Non-pigmented ciliary epithelial cell (primary cell): Measurements from ENCODE around the gene BIRC7.
"Not testable (repeated sequence)": the region's sequence is repeated elsewhere in the genome, so short reads cannot be mapped to it uniquely, and the experiment has no call there.

Experiments used
- DNase-seq: peaks from one replicate; pipeline ENCODE4 v3.0.0-alpha.2; 2010; ENCODE audit warnings: low read depth

BIRC7 gene

DNA sequence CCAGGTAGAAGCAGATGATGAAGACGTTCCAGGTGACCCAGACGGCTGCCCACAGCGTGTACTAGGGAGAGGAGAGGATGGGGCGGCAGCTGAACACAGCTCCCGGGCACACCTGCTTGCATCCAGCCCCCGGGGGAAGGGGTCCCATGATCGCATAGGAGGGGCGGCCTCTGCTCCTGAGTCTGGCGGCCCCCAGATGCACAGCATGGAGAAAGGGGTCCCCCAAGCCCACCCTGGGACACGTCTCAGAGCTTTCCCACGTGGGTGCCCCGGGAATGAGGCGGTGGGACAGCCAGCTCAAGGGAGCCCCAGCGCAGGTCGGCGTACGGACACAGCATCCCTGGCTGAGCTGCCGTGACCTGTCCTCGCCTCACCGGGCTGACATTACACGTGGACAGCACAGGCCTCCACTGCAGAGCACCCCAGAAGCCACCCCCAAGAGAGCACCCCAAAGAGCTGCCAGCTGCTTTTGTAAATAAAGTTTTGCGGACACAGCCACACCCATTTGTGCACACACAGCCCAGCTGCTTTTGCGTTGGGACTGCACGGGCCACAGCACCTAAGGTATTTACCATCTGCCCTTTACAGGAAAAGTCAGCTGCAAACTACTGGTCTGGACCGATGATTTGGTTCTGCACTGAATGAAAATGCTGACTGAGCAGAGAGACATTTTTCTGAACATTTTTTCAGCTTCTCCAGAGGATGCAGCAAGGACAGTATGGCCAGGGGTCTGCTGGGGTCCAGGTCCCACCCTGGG, 13.3 kb downstream of the BIRC7 start:
- no peak for DNase-seq

DNA sequence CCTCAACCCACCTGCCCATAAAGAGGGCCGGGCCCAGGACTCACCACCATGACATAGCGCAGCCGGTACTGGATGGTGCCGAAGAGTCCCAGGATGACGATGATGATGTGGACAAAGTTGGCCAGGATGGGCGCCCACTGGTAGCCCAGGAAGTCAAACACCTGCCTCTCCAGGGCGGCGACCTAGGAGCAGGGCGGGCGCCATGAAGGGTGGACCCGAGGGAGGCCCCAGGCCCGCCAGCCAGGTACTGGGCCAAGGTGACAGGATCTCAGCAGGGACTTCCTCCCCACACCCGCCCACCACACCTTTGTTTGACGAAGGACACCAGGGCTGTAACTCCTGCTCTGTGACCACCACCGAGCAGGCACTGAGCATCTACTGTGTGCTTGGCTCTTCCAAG, 14.2 kb downstream of the BIRC7 start:
- DNase-seq: no peak

DNA sequence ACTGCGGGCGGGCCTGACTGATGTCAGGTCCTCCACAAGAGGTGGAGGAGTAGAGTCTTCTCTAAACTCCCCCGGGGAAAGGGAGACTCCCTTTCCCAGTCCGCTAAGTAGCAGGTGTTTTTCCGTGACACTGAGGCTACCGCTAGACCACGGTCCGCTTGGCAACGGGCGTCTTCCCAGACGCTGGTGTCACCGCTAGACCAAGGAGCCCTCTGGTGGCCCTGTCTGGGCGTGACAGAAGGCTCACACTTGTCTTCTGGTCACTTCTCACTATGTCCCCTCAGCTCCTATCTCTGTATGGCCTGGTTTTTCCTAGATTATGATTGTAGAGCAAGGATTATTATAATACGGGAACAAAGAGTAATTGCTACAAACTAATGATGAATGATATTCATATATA, 15.6 kb downstream of the BIRC7 start:
- DNase-seq: not testable (repeated sequence)

DNA sequence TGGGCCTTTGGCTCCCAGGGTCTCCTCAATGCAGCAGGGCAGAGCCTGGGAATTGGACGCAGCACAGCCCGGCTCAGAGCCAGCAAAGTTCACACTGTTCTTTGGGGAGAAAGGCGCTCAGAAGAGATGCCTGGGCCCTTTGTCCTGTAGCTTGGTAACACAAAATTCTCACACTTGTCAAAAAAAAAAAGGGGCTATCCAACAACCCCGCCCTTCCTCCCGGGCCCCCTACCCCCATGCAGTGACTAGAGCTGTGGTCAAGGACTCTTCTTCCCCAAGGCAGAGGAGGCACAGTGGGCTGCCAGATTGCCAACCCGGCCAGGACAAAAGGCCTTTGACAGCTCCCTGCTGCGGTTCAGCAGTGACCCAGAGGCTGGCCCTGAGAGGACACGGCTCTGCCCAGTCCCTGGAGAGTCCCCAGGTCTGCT, 16.6 kb downstream of the BIRC7 start:
- no peak for DNase-seq

DNA sequence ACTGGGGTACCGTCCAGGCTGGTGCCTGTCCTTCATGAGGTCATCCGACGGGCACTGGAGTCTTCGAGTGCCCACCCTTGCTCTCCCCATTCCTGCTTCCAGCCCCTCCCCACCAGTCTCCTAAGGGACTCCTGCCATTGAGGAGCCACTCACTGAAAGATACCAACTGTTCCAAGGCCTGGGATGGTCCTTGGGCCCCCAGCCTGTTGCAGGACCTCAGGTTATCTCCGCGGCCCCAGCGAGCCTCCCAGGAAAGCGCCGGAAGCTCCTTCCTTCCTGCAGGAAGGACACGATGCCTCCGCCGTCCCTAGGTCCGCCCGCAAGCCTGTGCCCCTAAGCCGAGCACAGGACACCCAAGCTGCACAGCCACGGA, 17.3 kb downstream of the BIRC7 start:
- no peak for DNase-seq

DNA sequence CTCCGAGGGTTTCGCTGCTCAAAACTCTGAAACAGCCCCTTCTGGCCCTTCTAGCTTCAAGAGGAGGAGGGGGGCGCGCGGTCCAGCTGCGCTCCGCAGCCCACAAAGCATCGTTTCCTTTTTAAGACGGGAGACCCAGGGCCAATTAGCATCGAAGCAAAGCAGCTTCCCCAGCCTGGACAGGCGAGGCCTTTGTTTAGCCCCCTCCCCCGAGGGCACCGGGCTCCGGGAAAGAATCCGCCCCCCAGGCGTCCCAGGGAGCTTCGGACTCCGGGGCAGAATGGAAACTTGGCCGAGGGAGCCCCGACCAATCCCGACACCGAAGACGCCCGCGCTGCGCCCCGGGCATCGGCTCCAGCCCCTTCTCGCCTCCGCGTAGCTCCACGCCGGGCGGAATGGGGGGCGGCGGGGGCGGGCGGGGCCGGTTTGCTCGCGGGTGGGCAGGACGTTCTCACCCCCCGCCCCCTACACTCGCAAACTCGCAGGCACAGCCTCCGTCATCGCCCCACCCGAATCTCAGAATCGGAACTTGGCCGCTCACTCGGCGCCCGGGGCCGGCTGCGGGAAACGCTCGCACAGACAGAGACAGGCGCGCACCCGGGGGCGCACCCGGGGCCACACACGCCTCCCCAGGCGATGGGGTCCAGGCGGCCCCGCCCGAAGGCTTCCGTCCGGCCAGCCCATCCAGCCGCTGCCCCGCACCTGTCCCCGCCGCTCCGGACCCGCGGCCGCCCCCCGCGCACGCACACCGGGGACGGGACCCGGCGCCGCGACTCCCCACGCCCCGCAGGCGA, 17.9 kb downstream of the BIRC7 start:
- no peak for DNase-seq

DNA sequence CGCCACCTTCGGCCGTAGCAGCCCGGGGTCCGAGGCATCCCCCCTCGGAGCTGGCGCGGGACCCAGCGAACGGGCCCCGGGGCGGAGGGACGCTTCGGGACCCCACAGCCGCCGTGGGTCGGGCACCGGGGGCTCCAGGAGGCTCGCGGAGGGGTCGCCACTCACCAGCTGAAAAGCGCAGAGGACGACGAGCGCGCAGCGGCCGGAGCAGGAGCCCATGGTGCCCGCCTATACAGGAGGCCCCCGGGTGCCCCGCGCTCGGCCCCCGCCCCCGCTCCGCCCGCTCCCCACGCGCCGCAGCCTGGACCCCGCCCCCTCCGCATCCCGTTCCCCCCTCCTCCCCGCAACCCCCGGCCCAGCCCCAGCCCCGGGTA, 18.5 kb downstream of the BIRC7 start, which contains the start of gene NKAIN4:
Gene NKAIN4, minus strand, starts transcription at position 232 of the 374 bp plus-strand sequence. Its CDS starts 13 bp downstream, at position 219.
- DNase-seq: no peak

DNA sequence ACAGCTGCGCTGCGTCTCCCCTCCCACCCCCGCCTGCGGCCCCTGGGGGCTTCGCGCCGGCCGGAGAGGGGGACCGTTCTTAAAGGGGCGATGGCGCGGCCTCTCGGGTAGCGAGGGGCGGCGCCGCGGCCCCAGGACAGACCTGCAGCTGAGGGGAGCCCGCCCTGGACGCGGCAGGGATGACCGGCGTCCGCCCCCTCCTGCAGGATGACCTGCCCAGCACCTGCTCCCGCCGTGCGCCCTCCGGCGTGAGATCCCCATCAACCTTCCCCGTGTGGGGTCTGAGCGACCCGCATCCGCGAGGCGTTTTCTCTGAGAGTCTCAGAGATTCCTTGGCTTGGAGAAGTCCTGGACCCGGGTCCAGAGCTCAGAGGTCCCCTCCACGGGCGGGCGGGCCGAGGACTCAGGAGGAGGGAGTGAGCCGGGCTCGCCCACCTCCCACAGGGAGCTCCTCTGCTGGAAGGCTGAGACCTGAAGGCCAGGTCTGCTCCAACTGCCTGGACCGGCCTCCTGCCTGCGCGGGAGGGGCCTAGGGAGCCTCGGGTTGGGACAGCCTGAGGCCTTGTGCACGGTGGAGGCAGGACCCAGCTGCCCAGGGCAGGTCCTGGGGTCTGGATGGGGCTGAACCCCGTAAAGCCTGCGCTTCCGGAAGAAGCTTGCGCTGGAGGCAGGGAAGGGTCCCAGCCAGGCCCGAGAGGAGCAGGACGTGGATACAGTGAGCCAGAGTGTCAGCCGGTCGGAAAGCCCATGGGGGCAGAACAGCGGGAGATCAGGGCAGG, 19.1 kb downstream of the BIRC7 start:
- DNase-seq: no peak

DNA sequence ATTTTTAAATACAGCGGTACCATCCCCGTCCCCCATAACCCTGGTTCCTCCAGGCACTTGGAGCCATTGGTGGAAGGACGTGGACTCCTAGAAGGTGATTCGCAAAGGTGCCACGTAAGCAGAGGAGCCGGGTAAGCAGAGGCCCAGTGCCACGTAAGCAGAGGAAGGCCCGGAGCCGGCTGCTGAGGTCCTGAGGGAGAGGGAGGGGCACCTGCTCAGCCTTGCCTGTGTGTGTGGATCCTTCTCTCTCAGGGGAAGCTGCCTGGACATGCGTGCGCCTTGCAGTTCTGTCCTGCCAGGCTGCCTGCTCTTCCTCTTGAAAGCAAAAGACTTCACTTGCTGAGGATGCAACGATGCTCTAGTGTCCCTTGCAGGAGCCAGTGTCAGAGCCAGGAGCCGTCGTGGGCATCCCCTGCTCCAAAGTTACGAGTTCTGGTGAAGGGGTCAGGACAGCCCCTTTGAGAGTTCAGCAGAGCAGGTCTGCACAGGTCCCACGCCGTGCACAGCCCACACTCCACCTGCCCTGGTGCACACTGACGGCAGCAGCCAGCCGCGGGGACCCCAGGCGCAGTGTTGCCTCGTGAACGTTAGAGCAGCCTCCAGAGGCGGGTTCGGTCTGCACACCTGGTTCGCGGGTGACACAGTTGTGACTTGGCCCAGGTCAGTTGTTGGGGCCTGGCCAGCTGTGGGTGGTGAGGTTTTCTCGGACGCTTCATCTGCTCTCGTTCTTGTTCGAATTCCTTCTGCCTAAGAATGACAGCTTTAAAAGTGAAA, 20.4 kb downstream of the BIRC7 start:
- DNase-seq: no peak

DNA sequence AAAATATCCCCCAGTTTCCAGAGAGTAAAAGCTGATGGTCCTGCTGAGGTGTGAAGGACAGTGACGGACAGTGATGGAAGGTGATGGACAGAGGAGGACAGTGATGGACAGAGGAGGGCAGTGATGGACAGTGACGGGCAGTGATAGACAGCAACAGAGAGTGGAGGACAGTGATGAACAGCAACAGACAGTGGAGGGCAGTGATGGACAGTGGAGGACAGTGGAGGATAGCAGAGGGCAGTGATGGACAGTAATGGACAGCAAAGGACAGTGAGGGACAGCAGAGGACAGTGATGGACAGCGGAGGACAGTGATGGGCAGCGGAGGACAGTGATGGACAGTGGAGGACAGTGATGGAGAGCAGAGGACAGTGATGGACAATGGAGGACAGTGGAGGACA, 21.2 kb downstream of the BIRC7 start:
- DNase-seq: no peak

DNA sequence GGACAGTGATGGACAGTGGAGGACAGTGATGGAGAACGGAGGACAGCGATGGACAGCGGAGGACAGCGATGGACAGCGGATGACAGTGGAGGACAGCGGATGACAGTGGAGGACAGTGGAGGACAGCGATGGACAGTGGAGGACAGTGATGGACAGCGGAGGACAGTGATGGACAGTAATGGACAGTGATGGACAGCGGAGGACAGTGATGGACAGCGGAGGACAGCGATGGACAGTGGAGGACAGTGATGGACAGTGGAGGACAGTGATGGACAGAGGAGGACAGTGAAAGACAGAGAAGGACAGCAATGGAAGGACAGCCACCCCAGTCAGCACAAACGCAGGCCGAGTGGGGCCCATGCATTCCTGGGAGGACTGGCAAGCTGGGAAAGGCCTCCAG, 21.9 kb downstream of the BIRC7 start:
- no peak for DNase-seq

DNA sequence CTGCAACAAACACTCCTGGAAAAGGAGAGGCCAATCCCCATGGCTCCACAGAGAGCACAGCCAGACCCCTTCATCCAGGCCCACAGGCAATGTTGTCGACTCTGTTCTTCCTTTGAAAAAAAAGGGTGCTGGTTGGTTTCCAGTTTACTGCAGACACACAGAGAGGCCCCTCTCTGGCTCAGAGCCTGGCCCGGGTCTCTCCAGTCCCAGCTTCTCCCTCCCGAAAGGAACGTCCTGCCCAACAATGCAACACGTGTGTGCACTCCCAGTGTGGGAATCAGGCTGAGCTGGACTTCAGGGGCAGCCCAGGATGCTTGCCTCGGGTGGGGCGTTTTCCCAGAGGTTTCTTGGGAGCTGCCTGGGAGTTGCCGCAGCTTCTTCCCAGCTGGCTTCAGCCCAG, 23.1 kb downstream of the BIRC7 start:
- DNase-seq: no peak

DNA sequence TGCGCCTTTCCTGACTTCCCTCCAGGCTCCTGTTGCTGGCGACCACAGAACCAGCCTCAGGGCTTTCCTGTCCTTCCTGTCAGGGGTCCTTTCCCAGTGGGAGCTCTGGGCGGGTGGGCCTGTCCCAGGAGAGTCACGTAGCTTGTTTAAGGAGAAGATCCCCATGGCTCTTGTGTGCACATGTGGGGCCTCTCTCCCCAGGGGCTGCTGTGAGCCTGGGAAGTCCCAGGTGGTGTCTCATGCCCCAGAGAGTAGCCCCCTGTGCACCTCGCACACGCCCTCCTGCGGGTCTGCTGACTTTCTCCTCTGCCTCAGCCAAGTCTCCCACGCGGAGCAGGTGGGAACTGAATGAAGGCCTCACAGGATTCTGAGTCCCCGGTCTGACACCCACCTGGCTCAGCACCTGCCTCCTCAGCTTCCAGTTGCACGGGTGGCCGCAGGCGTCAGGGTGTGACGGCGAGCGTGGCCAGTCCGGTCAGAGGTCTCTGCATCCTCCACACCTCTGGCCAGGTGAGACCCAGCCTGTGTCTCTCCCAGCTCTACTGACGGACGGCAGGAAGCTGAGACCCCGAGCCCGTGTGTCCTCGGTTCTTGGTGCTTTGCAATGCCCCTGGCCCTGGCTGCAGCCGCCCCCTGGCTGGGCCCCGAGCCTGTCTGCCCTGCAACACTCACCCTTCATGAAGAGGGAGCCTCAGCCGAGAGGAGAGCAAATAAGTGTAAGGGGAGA, 24.2 kb downstream of the BIRC7 start:
- DNase-seq: no peak

DNA sequence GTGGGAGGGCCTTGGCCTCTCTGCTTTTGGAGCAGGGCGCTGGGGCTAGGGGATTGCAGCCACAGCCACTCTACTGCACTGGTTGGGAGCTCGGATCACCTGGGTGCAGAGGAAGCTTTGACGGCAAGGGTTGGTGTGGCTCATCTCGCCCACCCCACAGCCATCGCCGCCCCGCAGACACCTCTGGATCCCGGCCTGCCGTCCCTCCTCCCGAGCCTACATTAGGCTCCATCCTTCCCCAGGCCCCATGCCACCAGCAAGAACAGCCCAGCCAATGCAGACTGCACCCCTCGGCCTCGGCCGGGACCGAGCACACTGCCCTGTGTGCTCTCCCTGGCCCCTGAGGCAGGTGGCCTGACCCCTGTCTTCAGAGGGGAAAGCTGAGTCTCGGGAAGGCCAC, 24.8 kb downstream of the BIRC7 start:
- no peak for DNase-seq

DNA sequence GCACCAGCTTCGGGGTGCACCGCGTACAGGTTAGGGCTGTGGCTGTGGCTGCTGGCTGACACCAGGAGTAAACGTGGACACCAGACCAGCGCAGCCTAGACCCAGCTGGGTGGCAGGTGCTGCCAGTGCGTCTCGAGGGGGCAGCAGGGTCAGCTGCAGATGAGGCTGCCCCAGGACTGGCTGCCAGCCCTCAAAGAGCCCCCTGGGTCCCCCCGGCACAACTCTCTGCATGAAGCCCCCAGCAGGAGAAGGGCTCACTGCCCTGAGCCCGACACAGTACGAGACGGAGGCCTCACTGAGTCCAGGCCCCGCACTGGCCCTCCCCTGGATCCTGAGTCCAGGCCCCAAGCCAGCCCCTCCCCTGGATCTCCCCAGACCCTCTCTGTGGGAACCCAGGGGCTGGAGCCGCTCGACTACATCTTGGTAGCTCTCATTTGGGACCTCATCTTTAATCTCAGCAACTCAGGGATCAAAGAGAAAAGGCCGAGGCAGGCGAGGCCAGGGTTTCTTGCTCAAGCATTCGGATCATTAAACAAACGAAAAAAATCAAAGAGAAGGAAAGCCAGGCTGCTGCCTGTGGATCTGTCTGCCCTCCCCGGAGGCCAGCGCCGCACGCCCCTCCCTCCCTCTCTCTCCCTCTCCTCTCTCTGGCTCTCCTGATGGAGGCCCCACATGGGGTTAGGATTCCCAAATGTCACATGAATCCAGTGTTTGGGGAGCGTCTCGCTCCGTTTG, 25.5 kb downstream of the BIRC7 start:
- DNase-seq: no peak

DNA sequence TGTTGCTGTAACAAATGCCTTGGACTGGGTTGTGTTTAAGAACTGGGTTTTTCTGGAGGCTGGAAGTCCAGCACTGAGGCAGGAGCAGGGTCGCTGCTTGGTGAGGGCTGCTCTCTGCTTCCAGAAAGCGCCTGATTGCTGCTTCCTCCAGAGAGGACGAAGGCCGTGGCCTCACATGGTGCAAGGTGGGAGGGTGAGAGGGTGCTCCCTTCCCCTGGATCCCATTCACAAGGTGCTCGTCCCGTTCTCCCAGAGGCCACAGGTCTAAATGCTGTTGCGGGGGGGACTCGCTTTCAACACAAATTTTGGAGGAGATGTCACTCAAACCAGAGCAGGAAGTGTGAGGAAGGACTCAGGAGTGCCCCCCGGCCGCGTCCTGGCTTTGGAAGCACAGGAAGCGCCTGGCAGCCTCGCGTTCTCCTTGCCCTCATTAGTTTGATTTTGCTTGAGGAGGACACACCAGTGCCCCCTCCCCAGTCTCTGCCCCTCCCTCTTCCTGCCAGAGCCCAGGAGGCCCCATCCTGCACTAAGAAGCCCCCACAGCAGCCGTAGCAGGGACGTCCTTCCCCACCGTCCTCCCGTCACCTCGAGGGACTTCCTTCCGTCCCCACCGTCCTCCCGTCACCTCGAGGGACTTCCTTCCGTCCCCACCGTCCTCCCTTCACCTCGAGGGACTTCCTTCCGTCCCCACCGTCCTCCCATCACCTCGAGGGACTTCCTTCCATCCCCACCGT, 26.3 kb downstream of the BIRC7 start:
- DNase-seq: no peak

DNA sequence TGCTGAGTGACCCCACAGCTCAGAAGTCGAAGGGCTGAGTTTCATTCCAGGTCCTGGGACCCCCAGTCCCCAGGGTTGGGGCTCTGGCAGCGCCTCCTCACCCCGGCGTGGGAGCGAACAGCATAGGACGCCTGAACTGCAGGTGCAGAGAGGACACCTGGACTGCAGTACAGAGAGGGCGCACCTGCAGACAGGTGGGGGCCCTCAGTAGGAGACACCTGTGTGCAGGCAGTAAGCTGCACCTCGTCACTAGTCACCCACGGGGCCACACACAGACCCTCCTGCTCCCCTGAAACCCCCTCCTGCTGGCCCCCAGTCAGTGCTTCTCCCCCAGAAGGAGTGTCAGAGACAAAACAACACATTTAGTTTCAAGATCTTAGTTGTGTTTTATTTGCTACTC, 27.1 kb downstream of the BIRC7 start:
- no peak for DNase-seq

DNA sequence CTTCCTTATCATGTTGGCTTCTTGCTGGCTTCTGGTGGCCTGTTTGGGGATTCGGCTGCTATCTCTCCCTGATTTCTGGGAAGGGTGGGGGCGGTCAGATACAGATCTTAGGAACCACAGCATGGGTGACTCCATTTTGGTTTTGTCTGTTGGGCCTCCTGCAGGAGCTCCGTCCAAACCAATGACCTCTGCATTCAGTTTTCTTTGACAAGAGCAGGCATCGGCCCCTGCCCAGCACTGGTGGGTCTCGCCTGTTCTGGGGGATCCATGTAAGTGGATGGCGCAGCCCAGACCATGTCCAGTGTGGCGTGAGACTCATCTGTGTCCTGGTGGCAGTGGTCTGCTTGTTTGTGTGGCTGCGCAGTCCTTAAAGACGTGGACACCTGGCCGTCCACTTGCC, 28.3 kb downstream of the BIRC7 start:
- DNase-seq: no peak

DNA sequence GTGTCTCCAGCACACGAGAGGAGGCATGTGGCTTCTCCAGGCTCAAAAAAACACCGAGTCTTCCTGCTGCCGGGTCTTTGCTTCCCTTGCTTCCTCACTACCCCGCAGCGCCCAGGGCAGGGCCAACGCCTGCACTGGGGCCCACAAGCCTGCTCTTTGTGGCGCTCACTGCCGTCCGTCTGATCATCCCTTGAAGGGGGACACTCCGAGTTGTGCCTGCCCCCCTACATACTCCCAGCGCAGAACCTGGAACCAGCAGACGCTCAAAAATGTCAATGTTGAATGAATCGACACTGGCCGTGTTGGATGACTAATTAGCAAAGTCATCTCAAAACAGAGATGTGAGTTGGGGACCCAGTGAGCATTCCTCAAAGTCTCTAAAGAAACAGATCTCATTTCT, 28.8 kb downstream of the BIRC7 start:
- no peak for DNase-seq
